Keratinocyte (primary cell): Measurements from ENCODE around the gene NT5C1B. TPM values are rescaled to one million over a fixed set of nuclear protein-coding genes. Genes with fewer than 3 reads are reported as not detected.

Experiments used
- DNase-seq: peaks from one replicate; pipeline ENCODE4 v3.0.0-alpha.2; 2011; ENCODE audit warnings: low read depth, missing footprints, low spot score
- FAIRE-seq: peaks from 2 replicates; lab custom pipeline; 2011; peaks lifted over from hg19 to GRCh38; lab: Jason Lieb, UNC
- H2AFZ ChIP-seq: 2 replicates; pipeline ENCODE4 v1.6.0; 2012; ENCODE audit warnings: low read length, control low read depth, inconsistent platforms; ENCODE audit not compliant: control insufficient read depth
- H3K27ac ChIP-seq: 2 replicates; pipeline ENCODE4 v1.5.1; 2011; ENCODE audit warnings: low read length; ENCODE audit not compliant: control insufficient read depth, insufficient read depth
- H3K27me3 ChIP-seq: 3 replicates; pipeline ENCODE4 v1.6.0; 2011; ENCODE audit warnings: low read length; ENCODE audit not compliant: control insufficient read depth, insufficient read depth; ENCODE audit errors: extremely low read depth
- H3K36me3 ChIP-seq, 2 experiments: 2 replicates in 1 of 2; 3 replicates in 1 of 2; pipeline ENCODE4 v1.5.1; 2011; ENCODE audit warnings: low read length in 2 of 2, mild to moderate bottlenecking in 1 of 2; ENCODE audit not compliant: control insufficient read depth in 2 of 2, insufficient read depth in 2 of 2; ENCODE audit errors: extremely low read depth in 1 of 2
- H3K4me1 ChIP-seq: 3 replicates; pipeline ENCODE4 v1.5.1; 2011; ENCODE audit warnings: low read length; ENCODE audit not compliant: control insufficient read depth, insufficient read depth; ENCODE audit errors: extremely low read depth
- H3K4me2 ChIP-seq: 3 replicates; pipeline ENCODE4 v1.6.0; 2011; ENCODE audit warnings: low read depth, low read length; ENCODE audit not compliant: control insufficient read depth, insufficient read depth; ENCODE audit errors: extremely low read depth
- H3K4me3 ChIP-seq, 3 experiments: fragments of 200-600 bp in 1 of 3; sonication (generic) in 1 of 3; 2 replicates in 2 of 3; 3 replicates in 1 of 3; pipeline ENCODE4 v1.5.1; 2011 to 2016; ENCODE audit warnings: low read length in 3 of 3, mild to moderate bottlenecking in 3 of 3, control low read depth in 2 of 3, inconsistent platforms in 1 of 3, low read depth in 1 of 3, mixed read lengths in 1 of 3, mixed run types in 1 of 3, moderate library complexity in 1 of 3; ENCODE audit not compliant: control insufficient read depth in 2 of 3, insufficient read depth in 2 of 3; ENCODE audit errors: extremely low read depth in 1 of 3
- H3K79me2 ChIP-seq: 2 replicates; pipeline ENCODE4 v1.6.0; 2012; ENCODE audit warnings: low read length; ENCODE audit not compliant: control insufficient read depth, insufficient read depth
- H3K9ac ChIP-seq: 3 replicates; pipeline ENCODE4 v1.6.0; 2011; ENCODE audit warnings: low read length; ENCODE audit not compliant: control insufficient read depth, insufficient read depth; ENCODE audit errors: extremely low read depth
- H3K9me1 ChIP-seq: 3 replicates; pipeline ENCODE4 v1.6.0; 2011; ENCODE audit warnings: low read length; ENCODE audit not compliant: control insufficient read depth, insufficient read depth; ENCODE audit errors: extremely low read depth
- H3K9me3 ChIP-seq: 2 replicates; pipeline ENCODE4 v1.5.1; 2012; ENCODE audit warnings: low read depth, low read length; ENCODE audit not compliant: control insufficient read depth
- H4K20me1 ChIP-seq: 3 replicates; pipeline ENCODE4 v1.6.0; 2011; ENCODE audit warnings: low read length; ENCODE audit not compliant: control insufficient read depth, insufficient read depth; ENCODE audit errors: extremely low read depth
- CTCF ChIP-seq, 3 experiments: IDR thresholded peaks in 1 of 3; conservative IDR thresholded peaks in 1 of 3; optimal IDR thresholded peaks in 1 of 3; 2 replicates in 2 of 3; 3 replicates in 1 of 3; pipeline versions ENCODE3 to v1.5.1; 2011; ENCODE audit warnings: low read length in 3 of 3, mild to moderate bottlenecking in 3 of 3, moderate library complexity in 2 of 3, control low read depth in 1 of 3, inconsistent platforms in 1 of 3; ENCODE audit not compliant: insufficient read depth in 2 of 3; ENCODE audit errors: extremely low read depth in 1 of 3
- EZH2 ChIP-seq: IDR thresholded peaks from one replicate; pipeline ENCODE4 v1.6.1; 2012; ENCODE audit warnings: inconsistent platforms, mild to moderate bottlenecking, low read length, moderate library complexity
- dilution Hi-C: fragments of 300-500 bp; cut with MboI; formaldehyde crosslinking; loops from one replicate; pipeline ENCODE4 v1.7.0; 2020; ENCODE audit warnings: low sequenced_read_pairs; ENCODE audit not compliant: extremely low pct_ligation_motif_present
- polyA plus RNA-seq, 5 experiments: library from polyadenylated mRNA; depleted of rRNA in 3 of 5; stranded (reverse) in 3 of 5; stranded (forward) in 1 of 5; unstranded in 1 of 5; fragments of >200 nt; gene quantifications; 1 replicate in 1 of 5; 2 replicates in 3 of 5; 3 replicates in 1 of 5; pipeline versions ENCODE4 v1.2.1 to v1.2.3, GENCODE V29; 2011 to 2012; ENCODE audit warnings: missing spikeins in 2 of 5, low read depth in 1 of 5, low replicate concordance in 1 of 5

NT5C1B gene
- polyA plus RNA-seq, 1 donor (not counting 4 experiments of a cell fraction or from before 2014, with no cell fraction given) = not detected

- Histone ChIP-seq H3K36me3 (no peaks in the 10 kb centered on the region), H4K20me1 (no peaks in the 10 kb centered on the region), H3K4me2 (no peak overlapping the region), H3K9ac (no peak overlapping the region), H3K4me1 (no peaks in the 10 kb centered on the region), H3K9me3 (no peaks in the 10 kb centered on the region), H3K27ac (no peak overlapping the region), H3K79me2 (no peaks in the 10 kb centered on the region), H3K4me3 (no peak overlapping the region), H3K27me3 (no peaks in the 10 kb centered on the region), H2AFZ (no peak overlapping the region), H3K9me1 (no peaks in the 10 kb centered on the region)
- FAIRE-seq (no peak), DNase-seq (no peak)
- dilution Hi-C loops = no loop called here
- TF ChIP-seq EZH2 (no peak), CTCF (optimal IDR thresholded peaks at IDR 0.05 in 1 of 3, IDR thresholded peaks at IDR 0.05 in 1 of 3, conservative IDR thresholded peaks at IDR 0.05 in 1 of 3; ENCODE audit: extremely low read depth in 1 of 3, insufficient read depth in 2 of 3, low read length in 3 of 3) (no peak)
Observed at GRCh38 chr2:18604531-18604885, 15.1 kb upstream of the NT5C1B start.

- no peaks in the 10 kb centered on the region for H4K20me1 ChIP-seq
- no peaks in the 10 kb centered on the region for H3K9me3 ChIP-seq
- DNase-seq (no peak), FAIRE-seq (no peak)
- dilution Hi-C loops = no loop called here
- H3K9ac ChIP-seq = no peak overlapping the region
- H3K27me3 ChIP-seq = no peaks in the 10 kb centered on the region
- no peaks in the 10 kb centered on the region for H3K4me1 ChIP-seq
- H3K4me3 ChIP-seq = no peak overlapping the region
- H2AFZ ChIP-seq = no peak overlapping the region
- H3K9me1 ChIP-seq = no peaks in the 10 kb centered on the region
- H3K4me2 ChIP-seq = no peak overlapping the region
- H3K27ac ChIP-seq = no peak overlapping the region
- no peaks in the 10 kb centered on the region for H3K79me2 ChIP-seq
- TF ChIP-seq EZH2 (no peak), CTCF (optimal IDR thresholded peaks at IDR 0.05 in 1 of 3, IDR thresholded peaks at IDR 0.05 in 1 of 3, conservative IDR thresholded peaks at IDR 0.05 in 1 of 3; ENCODE audit: extremely low read depth in 1 of 3, insufficient read depth in 2 of 3, low read length in 3 of 3) (no peak)
- no peaks in the 10 kb centered on the region for H3K36me3 ChIP-seq
Observed at GRCh38 chr2:18603854-18604530, 14.6 kb upstream of the NT5C1B start.
